ENCODE measurements around the gene STEAP1B.

STEAP1B gene

DNA sequence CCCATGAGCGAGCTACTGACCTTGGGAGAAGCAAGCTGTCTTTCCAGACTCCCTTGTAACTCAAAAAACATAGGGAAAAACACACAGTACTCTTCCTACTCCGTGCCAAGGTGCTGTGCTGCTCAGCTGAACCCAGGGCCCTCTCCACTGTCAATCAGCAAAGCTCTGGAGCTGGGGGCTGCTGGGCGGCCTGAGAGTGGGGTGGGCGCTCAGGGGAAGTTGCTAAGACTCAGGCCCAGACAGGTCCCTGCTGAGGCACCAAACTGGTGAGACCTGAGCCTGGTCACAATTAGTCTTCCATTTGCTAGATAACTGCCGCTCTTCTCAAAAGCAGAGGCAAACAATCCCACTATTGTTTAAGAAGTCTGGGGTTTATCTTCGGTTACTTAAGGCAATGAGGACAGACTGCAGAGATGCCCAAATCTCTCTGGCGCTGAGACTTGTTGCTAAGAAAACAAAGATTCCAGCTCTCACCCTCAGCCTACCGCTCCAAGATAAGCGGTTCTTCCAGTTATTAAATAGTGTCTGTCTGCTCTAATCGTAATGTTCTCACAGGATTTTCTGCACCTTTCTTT is 22.0 kb downstream of the STEAP1B start:
- DNase-seq (ENCODE audit: low read depth), result no peak
- no peak overlapping the region for H3K4me3 ChIP-seq (ENCODE audit: low read depth, low read length)
- TF ChIP-seq, protein P1, sequence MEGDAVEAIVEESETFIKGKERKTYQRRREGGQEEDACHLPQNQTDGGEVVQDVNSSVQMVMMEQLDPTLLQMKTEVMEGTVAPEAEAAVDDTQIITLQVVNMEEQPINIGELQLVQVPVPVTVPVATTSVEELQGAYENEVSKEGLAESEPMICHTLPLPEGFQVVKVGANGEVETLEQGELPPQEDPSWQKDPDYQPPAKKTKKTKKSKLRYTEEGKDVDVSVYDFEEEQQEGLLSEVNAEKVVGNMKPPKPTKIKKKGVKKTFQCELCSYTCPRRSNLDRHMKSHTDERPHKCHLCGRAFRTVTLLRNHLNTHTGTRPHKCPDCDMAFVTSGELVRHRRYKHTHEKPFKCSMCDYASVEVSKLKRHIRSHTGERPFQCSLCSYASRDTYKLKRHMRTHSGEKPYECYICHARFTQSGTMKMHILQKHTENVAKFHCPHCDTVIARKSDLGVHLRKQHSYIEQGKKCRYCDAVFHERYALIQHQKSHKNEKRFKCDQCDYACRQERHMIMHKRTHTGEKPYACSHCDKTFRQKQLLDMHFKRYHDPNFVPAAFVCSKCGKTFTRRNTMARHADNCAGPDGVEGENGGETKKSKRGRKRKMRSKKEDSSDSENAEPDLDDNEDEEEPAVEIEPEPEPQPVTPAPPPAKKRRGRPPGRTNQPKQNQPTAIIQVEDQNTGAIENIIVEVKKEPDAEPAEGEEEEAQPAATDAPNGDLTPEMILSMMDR (IDR thresholded peaks at IDR 0.05; ENCODE audit: control insufficient read depth, extremely low read depth, insufficient read depth), result no peak

DNA sequence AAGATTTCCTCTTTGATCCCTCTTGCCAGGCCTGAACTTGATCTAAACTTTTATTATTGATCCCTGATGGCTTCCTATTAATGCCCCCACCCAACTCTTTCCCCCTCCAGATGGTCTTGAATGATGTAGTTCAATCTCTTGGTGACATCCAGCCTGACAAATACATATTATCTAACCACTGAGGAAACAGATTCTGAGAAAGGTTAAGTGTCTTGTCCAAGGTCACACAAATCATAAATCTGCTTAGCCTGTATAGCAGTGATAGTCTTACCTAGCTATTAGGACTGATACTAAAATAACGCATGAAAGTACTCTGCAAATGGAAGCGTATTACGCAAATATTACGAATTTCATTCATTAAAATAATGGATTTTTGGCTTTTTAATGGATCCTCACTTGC is 22.7 kb downstream of the STEAP1B start:
- TF ChIP-seq, protein P1 (IDR thresholded peaks at IDR 0.05; ENCODE audit: control insufficient read depth, extremely low read depth, insufficient read depth), result no peak
- H3K4me3 ChIP-seq (ENCODE audit: low read depth, low read length), result no peak overlapping the region
- DNase-seq (ENCODE audit: low read depth), result no peak

DNA sequence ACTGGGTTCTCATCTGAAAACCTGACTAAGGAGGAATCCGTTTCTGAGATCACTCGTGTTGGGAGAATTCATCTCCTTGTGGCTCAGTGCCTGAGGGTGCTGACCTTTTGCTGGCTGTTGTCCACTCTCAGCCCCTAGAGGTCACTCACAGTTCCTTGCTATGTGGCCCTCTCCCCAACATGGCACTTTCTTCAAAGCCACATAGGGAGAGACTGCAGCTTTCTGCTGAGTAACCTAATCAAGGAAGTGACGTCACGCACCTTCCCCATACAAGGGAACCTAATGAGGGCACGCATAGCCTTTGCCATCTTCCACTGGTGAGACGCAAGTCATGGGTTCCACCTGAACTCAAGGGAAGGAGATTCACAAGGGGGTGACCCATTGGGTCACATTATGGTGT is 23.2 kb downstream of the STEAP1B start:
- TF ChIP-seq, protein P1 (IDR thresholded peaks at IDR 0.05; ENCODE audit: control insufficient read depth, extremely low read depth, insufficient read depth), result no peak
- DNase-seq (ENCODE audit: low read depth), result no peak
- no peak overlapping the region for H3K4me3 ChIP-seq (ENCODE audit: low read depth, low read length)

DNA sequence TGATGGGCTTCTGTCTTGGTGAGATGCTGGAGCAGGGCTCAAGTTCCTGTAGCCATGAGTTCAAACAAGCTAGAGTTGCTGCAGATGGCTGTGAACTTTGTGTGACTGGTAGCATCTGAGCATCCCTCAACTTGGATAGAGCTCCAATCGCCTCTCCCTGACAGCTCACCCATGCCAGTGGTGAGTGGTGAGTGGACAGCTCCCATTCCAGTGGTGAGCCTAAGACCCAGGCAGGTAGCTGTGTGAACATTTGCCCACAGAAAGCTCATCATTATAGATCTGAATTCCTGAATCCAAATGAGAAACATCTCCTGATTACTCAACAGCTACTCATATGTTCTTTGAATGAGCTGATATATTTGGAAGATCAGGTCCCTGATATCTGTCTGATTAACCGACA is 25.3 kb downstream of the STEAP1B start:
- no peak overlapping the region for H3K4me3 ChIP-seq (ENCODE audit: low read depth, low read length)
- no peak for DNase-seq (ENCODE audit: low read depth)
- TF ChIP-seq, protein P1 (IDR thresholded peaks at IDR 0.05; ENCODE audit: control insufficient read depth, extremely low read depth, insufficient read depth), result no peak

DNA sequence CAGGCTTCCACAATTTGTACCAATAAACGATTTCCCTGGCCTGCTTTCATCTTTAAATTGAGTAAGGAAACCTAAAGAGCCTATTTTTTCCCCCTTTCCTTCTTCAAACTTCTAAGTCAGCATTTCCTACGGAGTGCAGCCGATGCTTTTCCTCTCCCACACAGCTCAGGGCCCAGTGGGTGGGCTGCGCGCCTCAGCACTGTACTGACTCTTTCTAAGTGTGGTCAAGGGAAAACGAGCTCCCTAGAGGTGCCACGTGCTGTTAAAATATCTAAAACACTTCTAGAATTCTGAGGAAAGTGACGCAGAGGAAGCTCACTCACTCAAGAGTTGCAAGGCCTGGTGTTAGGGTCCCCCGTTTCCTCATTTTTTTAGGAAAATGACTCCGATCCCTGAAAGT is 29.0 kb downstream of the STEAP1B start:
- TF ChIP-seq, protein P1 (IDR thresholded peaks at IDR 0.05; ENCODE audit: control insufficient read depth, extremely low read depth, insufficient read depth), result no peak
- H3K4me3 ChIP-seq (ENCODE audit: low read depth, low read length), result no peak overlapping the region
- no peak for DNase-seq (ENCODE audit: low read depth)

DNA sequence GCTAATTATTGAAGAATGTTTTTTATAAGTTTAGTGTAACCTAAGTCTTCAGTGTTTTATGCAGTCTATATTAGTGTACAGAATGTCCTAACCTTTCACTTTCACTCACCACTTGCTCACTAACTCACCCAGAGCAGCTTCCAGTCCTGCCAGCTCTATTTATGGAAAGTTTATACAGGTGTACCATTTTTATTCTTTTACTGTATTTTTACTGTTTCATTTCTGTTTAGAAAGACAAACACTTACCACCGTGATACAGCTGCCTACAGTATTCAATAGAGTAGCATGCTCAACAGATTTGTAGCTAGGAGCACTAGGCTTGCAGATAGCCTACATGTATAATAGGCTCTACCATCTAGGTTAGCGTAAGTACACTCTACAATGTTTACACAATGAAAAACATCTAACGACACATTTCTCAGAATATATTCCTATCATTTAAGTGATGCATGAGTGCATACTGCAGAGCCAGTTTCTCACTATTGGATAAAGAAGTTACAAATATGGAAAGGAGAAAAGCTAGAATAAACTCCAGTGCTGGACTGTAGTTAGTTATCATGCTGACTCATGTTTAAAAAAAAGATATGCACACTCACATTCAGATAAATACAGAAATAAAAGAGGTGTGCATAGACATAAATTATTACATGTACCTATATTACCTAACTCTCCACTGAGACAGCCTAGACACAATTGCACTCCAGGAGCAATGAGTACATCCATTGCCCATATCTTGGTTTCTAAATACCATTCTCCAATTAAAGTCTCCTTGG is 30.4 kb downstream of the STEAP1B start:
- H3K4me3 ChIP-seq (ENCODE audit: low read depth, low read length), result no peak overlapping the region
- DNase-seq (ENCODE audit: low read depth), result no peak
- TF ChIP-seq, protein P1 (IDR thresholded peaks at IDR 0.05; ENCODE audit: control insufficient read depth, extremely low read depth, insufficient read depth), result no peak

Data from LNCaP clone FGC (cell line).